Hippocampal formation (tissue), 2 donors: ENCODE results near the gene STAG3.
"Not testable (repeated sequence)": the region's sequence is repeated elsewhere in the genome, so short reads cannot be mapped to it uniquely, and the experiment has no call there.

Source experiments
- DNase-seq, 2 donors: peaks; one replicate each; lab custom pipeline; 2025; lab: John Stamatoyannopoulos, UW

STAG3 gene, protein sequence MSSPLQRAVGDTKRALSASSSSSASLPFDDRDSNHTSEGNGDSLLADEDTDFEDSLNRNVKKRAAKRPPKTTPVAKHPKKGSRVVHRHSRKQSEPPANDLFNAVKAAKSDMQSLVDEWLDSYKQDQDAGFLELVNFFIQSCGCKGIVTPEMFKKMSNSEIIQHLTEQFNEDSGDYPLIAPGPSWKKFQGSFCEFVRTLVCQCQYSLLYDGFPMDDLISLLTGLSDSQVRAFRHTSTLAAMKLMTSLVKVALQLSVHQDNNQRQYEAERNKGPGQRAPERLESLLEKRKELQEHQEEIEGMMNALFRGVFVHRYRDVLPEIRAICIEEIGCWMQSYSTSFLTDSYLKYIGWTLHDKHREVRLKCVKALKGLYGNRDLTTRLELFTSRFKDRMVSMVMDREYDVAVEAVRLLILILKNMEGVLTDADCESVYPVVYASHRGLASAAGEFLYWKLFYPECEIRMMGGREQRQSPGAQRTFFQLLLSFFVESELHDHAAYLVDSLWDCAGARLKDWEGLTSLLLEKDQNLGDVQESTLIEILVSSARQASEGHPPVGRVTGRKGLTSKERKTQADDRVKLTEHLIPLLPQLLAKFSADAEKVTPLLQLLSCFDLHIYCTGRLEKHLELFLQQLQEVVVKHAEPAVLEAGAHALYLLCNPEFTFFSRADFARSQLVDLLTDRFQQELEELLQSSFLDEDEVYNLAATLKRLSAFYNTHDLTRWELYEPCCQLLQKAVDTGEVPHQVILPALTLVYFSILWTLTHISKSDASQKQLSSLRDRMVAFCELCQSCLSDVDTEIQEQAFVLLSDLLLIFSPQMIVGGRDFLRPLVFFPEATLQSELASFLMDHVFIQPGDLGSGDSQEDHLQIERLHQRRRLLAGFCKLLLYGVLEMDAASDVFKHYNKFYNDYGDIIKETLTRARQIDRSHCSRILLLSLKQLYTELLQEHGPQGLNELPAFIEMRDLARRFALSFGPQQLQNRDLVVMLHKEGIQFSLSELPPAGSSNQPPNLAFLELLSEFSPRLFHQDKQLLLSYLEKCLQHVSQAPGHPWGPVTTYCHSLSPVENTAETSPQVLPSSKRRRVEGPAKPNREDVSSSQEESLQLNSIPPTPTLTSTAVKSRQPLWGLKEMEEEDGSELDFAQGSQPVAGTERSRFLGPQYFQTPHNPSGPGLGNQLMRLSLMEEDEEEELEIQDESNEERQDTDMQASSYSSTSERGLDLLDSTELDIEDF

GRCh38 chr7:100177045-100178001 lies at the start of gene STAG3, which contains the start of gene GPC2:
STAG3 (plus strand) TSS chr7:100177918; CDS start chr7:100180557, 2,639 bp downstream.
GPC2 (minus strand) TSS chr7:100177381; CDS start chr7:100177199, 182 bp downstream.
- DNase-seq: peak; percentile 85 to 92

DNA sequence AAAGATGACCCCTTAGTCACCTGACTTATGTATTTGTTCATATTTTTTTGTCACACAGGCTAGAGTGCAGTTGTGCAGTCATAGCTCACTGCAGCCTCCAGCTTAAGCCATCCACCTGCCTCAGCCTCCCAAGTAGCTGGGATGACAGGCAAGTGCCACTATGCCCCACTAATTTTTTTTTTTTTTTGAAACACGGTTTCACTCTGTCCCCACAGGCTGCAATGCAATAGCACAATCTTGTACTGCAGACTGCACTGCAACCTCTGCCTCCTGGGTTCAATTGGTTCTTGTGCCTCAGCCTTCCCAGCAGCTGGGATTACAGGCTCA lies 49.1 kb upstream of the STAG3 start:
- no peak for DNase-seq

GRCh38 chr7:100130220-100130607 lies 47.5 kb upstream of the STAG3 start:
- not testable (repeated sequence) for DNase-seq

DNA sequence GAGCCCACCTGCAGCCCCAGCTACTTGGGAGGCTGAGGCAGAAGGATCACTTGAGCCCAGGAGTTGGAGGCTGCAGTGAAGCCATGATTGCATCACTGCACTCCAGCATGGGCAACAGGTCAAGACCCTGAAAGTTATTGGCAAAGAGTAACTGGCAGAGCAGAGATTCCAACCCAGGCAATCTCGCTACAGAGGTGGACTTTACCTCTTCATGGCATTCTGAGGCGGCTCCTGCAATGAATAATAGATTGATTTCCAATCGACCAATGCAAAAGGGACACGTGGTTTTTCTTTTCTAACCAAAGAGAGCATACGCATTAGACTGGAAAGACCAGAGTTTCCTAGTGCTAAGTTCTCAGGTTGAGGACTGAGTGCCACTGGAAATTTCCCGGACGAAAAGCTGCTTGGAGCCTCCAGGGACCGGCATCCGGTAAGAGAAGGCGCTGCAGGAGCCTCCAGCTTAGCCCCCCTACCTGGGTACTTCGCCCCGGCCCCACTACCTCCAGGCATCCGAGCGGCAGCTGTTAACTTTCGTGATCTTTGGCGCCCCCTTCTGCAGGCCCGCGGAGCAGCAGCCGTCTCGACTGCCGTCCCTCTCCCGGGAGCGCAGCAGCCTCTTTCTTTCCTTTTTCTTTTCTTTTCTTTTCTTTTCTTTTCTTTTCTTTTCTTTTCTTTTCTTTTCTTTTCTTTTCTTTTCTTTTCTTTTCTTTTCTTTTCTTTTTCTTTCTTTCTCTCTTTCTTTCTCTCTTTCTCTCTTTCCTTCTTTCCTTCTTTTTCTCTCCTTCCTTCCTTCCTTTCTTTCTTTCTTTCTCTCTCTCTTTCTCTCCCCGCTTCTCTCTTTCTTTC lies 46.9 kb upstream of the STAG3 start:
- peak; percentile 24 to 59 for DNase-seq

GRCh38 chr7:100132126-100132525 lies 45.6 kb upstream of the STAG3 start:
- no peak for DNase-seq

GRCh38 chr7:100132697-100133151 lies 45.0 kb upstream of the STAG3 start:
- peak; percentile 20 to 34 for DNase-seq

- DNase-seq: no peak
These were observed 39.6 kb upstream of the STAG3 start for GRCh38 chr7:100137851-100138760.

GRCh38 chr7:100141555-100141949 lies 36.2 kb upstream of the STAG3 start:
- no peak for DNase-seq

- DNase-seq: no peak
These were observed 35.3 kb upstream of the STAG3 start for GRCh38 chr7:100142461-100142860.

DNA sequence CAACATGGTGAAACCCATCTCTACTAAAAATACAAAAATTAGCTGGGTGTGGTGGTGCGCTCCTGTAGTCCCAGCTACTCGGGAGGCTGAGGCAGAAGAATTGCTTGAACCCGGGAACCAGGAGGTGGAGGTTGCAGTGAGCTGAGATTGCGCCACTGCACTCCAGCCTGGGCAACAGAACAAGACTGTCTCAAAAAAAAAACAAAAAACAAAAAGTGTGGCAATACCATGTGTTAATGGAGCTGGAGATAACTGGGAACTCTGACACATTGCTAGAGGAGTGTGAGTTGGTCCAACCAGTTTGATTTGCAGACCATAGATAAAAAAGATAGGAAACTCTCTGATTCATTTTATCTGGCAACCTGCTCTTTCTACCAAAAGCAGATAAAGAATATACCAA lies 31.4 kb upstream of the STAG3 start:
- not testable (repeated sequence) for DNase-seq

DNA sequence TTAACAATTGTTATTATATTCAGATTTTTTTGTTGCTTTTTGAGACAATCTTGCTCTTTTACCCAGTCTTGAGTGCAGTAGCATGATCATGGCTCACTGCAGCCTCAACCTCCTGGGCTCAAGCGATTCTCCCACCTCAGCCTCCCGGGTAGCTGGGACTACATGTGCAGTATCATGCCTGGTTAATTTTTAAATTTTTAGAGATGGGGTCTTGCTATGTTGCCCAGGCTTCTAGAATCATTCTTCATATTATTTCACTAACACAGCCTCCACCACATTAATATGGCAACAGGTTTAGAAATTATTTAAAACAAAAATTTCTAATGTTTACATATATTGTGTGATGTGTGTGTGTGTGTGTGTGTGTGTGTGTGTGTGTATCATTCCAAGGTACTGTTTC lies 30.4 kb upstream of the STAG3 start:
- no peak for DNase-seq

DNA sequence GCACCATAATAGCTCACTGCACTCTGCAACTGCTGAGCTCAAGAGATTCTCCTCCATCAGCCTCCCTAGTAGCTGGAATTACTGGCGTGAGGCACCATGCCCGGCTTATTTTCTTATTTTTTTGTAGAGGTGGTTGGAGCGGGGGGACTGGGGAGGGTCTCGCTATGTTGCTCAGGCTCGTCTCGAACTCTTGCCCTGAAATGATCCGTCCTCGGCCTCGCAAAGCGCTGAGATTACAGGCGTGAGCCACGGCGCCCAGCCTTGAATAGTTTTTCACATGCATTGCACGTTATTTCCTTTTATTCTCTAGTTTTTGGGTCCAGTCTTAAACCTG lies 29.5 kb upstream of the STAG3 start:
- no peak for DNase-seq

- DNase-seq: peak; percentile 99
These were observed 29.0 kb upstream of the STAG3 start, which contains the start of gene LAMTOR4 for GRCh38 chr7:100148559-100149328. LAMTOR4 (plus strand) TSS chr7:100148918; CDS start chr7:100148973, 55 bp downstream.

- DNase-seq: no peak
These were observed 25.3 kb upstream of the STAG3 start for GRCh38 chr7:100152404-100152803.

DNA sequence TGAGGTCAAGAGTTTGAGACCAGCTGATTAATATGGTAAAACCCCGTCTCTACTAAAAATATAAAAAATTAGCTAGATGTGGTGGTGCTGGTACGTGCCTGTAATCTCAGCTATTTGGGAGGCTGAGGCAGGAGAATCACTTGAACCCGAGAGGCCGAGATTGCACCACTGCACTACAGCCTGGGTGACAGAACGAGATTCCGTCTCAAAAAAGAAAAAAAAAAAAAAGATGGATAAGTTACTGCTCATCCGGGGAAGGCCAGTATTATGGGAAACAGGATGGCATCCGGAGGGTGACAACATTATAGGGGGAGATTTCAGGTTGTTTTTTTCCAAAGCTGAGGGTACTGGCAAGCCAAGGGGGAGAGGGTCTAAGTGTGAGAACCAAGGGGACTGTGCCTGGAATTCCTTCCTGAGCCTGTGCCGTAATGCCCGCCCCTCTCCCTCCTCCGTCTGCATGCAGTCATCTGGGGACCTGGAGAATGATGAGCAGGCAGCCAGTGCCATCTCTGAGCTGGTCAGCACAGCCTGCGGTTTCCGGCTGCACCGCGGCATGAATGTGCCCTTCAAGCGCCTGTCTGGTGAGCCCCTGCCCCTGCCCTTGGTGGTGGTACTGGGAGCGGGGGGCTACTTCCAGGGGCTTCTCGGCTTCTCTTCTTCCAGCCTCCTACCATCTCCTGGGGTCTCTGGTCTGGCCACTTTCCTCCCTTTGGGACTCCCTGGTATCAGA lies 24.6 kb upstream of the STAG3 start:
- no peak for DNase-seq

DNA sequence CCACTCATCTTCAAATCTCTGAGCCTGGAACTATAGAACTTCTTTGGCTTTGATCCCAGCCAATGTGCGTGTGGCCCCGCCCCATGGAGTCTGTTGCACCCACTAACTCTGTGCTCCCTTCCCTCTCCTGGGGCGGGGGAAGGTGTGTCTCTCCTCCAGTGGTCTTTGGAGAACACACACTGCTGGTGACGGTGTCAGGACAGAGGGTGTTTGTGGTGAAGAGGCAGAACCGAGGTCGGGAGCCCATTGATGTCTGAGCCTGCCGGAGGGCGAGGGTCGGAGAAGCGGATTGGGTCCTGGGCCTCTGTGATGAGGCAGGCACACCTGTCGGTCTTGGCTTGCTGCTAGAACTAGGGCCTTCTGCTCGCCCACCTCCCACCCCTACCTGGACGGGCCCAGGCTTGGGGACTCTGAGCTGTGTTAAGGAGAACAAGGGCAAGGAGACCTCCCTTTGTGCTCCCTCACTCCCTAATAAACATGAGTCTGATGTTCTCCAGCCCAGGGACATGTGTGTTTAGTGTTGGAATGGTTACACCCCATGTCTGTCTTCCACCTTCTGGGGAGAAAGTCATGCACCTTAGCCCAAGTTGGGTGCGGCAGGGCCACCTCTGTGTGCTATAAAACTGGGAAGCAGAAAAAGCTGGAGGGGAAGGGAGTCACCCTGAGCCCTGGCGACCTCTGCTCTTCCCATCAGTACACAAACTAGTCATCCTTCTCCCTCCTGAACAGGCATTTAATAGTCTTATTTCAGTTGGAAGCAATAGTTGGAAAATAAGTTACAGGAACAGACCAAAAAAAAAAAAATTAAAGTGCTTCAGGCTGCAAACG lies 23.8 kb upstream of the STAG3 start:
- DNase-seq: no peak
